NT2/D1 (cell line): ENCODE results near the gene CFAP410.
A peak's percentile ranks its signal among the peaks of the same experiment; 100 is the strongest.

Experiments
- DNase-seq: peaks from one replicate; pipeline ENCODE4 v3.0.0-alpha.2; 2011; ENCODE audit warnings: low read depth, low spot score
- H3K27me3 ChIP-seq: 2 replicates; pipeline ENCODE4 v1.6.0; 2011; ENCODE audit warnings: mild to moderate bottlenecking; ENCODE audit not compliant: insufficient read length, insufficient read depth
- H3K36me3 ChIP-seq: 2 replicates; pipeline ENCODE4 v1.6.1; 2011; ENCODE audit warnings: mild to moderate bottlenecking, low read length, mixed read lengths; ENCODE audit not compliant: insufficient read depth, insufficient read length
- H3K4me1 ChIP-seq: 2 replicates; pipeline ENCODE4 v1.5.1; 2011; ENCODE audit not compliant: insufficient read depth, insufficient read length
- H3K4me3 ChIP-seq: 2 replicates; pipeline ENCODE4 v1.5.1; 2011; ENCODE audit warnings: low read depth; ENCODE audit not compliant: insufficient read length
- H3K9ac ChIP-seq: 2 replicates; pipeline ENCODE4 v1.6.0; 2011; ENCODE audit warnings: low read depth; ENCODE audit not compliant: insufficient read length
- H3K9me3 ChIP-seq: 2 replicates; pipeline ENCODE4 v1.5.1; 2011; ENCODE audit warnings: mild to moderate bottlenecking, low read length; ENCODE audit not compliant: insufficient read depth
- SUZ12 ChIP-seq: IDR thresholded peaks from 2 replicates; pipeline ENCODE4 v1.6.1; 2011; ENCODE audit not compliant: insufficient read length, insufficient read depth; ENCODE audit errors: extremely low read depth
- YY1 ChIP-seq: IDR thresholded peaks from 2 replicates; pipeline ENCODE4 v1.6.1; 2011; ENCODE audit not compliant: insufficient read length, insufficient read depth
- ZNF274 ChIP-seq: IDR thresholded peaks from 2 replicates; pipeline ENCODE4 v1.6.1; 2011; ENCODE audit warnings: mild to moderate bottlenecking, low read depth, low read length

CFAP410 gene

DNA sequence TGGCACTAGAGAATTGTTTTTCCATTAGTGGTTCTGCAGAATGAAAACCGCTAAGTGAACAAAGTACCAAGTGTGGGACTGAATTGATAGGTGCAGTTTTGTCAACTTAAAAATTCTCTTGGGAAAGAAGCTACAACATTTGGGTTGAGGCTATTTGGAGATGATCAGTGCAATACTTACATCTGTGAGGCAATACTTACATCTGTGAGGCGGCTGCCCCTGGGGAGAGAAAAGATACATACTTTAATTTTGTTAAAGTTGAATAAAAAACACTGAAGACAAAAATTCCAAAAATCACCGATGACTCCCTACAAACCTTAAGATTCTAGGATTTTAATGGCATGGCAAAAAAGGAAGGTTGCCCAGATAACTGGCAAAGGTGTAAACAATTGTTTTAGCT is 1.7 kb downstream of the CFAP410 start:
- no peaks in the 10 kb centered on the region for H3K27me3 ChIP-seq
- H3K9me3 ChIP-seq, result no peaks in the 10 kb centered on the region
- peaks cover 26% of the 10 kb centered on the region for H3K4me1 ChIP-seq
- DNase-seq, result no peak
- TF ChIP-seq YY1 (no peak), SUZ12 (no peak), ZNF274 (no peak)
- H3K9ac ChIP-seq, result no peak overlapping the region
- H3K4me3 ChIP-seq, result no peak overlapping the region
- peaks cover 39% of the 10 kb centered on the region for H3K36me3 ChIP-seq

DNA sequence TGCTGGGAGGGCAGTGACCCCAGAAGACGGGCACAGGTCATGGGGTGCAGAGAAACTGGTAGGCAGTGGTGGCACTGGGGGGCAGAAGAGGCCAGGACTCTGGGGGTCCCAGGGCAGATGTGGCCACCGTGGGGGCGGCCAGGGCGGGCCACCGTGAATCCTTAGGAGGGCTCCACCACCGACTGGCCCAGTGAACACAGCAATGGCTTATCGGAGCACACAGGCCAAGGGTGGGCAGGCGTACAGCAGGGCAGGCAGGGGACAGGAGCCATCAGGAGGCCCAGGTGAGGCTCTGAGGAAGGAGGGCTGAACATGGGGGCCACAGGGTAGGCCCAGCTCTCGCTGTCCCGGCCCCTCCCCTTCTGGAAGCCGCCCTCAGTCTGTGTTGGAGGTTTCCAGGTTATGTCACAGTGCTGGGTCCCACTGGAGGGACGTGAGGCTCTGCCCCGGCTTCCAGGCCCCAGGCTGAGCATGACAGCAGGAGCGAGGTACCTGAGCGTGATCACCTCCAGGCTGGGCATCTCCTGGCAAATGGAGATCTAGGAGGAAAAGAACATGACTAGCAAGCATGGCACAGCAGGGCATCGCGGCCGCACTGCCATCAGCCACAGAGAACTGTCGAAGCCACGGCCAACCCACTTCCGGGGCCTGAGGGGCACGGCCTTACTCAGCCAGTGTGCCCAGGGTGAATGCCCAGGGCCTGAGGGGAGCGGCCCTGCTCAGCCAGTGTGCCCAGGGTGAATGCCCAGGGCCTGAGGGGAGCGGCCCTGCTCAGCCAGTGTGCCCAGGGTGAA is 3.7 kb downstream of the CFAP410 start:
- Histone ChIP-seq H3K27me3 (no peaks in the 10 kb centered on the region), H3K36me3 (peaks cover 57% of the 10 kb centered on the region), H3K9me3 (no peaks in the 10 kb centered on the region), H3K9ac (no peak overlapping the region), H3K4me1 (peaks cover 28% of the 10 kb centered on the region), H3K4me3 (no peak overlapping the region)
- DNase-seq, result no peak
- no peak for TF ChIP-seq SUZ12
- TF ChIP-seq ZNF274, result no peak
- no peak for TF ChIP-seq YY1

GRCh38 chr21:44334329-44335030 is 4.7 kb downstream of the CFAP410 start:
- TF ChIP-seq ZNF274 (no peak), YY1 (no peak), SUZ12 (no peak)
- H3K9me3 ChIP-seq, result no peaks in the 10 kb centered on the region
- no peaks in the 10 kb centered on the region for H3K27me3 ChIP-seq
- H3K4me3 ChIP-seq, result no peak overlapping the region
- peaks cover 66% of the 10 kb centered on the region for H3K36me3 ChIP-seq
- H3K4me1 ChIP-seq, result peaks cover 28% of the 10 kb centered on the region
- no peak overlapping the region for H3K9ac ChIP-seq
- no peak for DNase-seq

- Histone ChIP-seq H3K36me3 (peaks cover 74% of the 10 kb centered on the region), H3K9me3 (no peaks in the 10 kb centered on the region), H3K4me1 (peaks cover 28% of the 10 kb centered on the region), H3K27me3 (no peaks in the 10 kb centered on the region), H3K4me3 (no peak overlapping the region), H3K9ac (peak overlapping the region; percentile 36)
- DNase-seq, result no peak
- no peak for TF ChIP-seq SUZ12
- TF ChIP-seq YY1, result no peak
- TF ChIP-seq ZNF274, result no peak
Measured at GRCh38 chr21:44333509-44334328, 5.5 kb downstream of the CFAP410 start.

GRCh38 chr21:44332965-44333364 is 6.2 kb downstream of the CFAP410 start:
- no peak overlapping the region for H3K4me3 ChIP-seq
- peaks cover 79% of the 10 kb centered on the region for H3K36me3 ChIP-seq
- H3K9me3 ChIP-seq, result no peaks in the 10 kb centered on the region
- H3K9ac ChIP-seq, result peak overlapping the region; percentile 36
- DNase-seq, result no peak
- H3K27me3 ChIP-seq, result no peaks in the 10 kb centered on the region
- H3K4me1 ChIP-seq, result peaks cover 24% of the 10 kb centered on the region
- TF ChIP-seq YY1 (no peak), SUZ12 (no peak), ZNF274 (no peak)

- no peak for DNase-seq
- H3K4me3 ChIP-seq, result no peak overlapping the region
- no peaks in the 10 kb centered on the region for H3K9me3 ChIP-seq
- H3K9ac ChIP-seq, result no peak overlapping the region
- H3K27me3 ChIP-seq, result no peaks in the 10 kb centered on the region
- TF ChIP-seq SUZ12 (no peak), ZNF274 (no peak), YY1 (no peak)
- peaks cover 24% of the 10 kb centered on the region for H3K4me1 ChIP-seq
- H3K36me3 ChIP-seq, result peaks cover 85% of the 10 kb centered on the region
Measured at GRCh38 chr21:44332383-44332782, 6.8 kb downstream of the CFAP410 start.
